HL-60/S4 treated with phorbol 12-myristate 13-acetate at 8.2 ng/mL for 4 days and 3 days (cell line): ENCODE measurements around the gene IMMT.
"Not testable (repeated sequence)": the region's sequence is repeated elsewhere in the genome, so short reads cannot be mapped to it uniquely, and the experiment has no call there.

Source experiments
- in situ Hi-C: fragments of 300-500 bp; cut with MboI; formaldehyde crosslinking; loops from 2 replicates; pipeline ENCODE4 v1.15.0; 2022; ENCODE audit warnings: low sequenced_read_pairs

IMMT gene

GRCh38 chr2:86195055-86195807 lies at the start of gene IMMT:
Gene IMMT, minus strand, starts transcription at chr2:86195462. Its CDS starts 80 bp downstream, at chr2:86195382.
- in situ Hi-C loops = no loop called here

GRCh38 chr2:86244781-86245180 lies 49.5 kb upstream of the IMMT start:
- in situ Hi-C loops = not testable (repeated sequence)

DNA sequence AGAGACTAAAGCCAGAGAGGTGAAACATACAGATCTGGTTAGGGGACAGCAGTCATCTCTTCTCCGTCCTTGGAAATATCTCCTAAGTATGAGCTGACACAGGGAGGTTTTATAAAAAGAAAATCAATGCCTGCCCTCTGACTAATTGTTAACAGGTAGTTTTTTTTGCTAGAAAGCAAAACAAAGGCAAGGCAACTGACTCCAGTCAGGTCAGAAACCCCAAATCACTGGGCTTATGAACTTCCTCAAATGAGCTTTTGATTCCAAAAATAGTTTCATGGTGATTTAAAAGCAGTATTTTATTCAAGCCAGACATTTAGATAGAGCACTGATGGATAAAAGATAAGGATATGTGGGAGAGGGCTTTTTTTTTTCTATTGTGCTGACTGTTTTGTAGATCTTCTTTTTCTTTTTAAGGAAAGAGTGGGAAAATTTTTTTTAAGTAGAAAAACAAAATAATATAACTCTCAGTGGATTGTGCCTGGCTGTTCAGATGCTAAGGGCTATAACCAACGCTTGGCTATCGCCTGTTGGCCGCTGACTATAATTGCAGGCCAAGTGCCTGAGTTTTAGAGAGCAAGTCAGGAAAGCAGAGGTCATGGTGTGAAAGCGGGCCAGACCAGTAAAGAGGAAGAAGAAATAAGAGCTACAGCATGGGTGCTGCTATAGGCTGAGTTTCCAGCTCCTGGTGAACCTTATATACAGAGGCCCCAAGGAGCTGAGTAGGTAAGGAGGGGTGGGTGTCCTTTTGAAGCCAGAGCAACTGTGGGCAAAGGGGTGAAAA lies 48.9 kb upstream of the IMMT start:
- in situ Hi-C loops = no loop called here

DNA sequence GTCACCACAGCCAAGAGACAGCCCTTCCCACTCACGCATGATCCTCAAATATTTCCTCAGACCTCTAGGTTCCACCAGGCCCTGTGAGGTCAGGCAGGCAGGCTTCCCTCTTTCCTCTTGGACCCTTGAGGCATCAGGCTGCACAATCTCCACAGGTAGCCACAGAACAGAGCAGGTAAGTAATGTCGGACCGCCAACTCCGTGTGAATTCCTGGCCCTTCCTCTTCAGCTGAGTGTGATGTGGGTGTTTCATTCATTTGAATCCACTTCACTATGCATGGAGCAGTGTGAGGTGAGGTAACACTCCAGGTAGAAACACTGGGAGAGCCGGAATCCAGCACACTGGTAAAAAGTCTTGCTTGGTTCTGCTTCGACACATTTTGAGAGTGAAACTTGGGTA lies 48.0 kb upstream of the IMMT start:
- in situ Hi-C loops = no loop called here

- in situ Hi-C loops = no loop called here
Measured at GRCh38 chr2:86241611-86242010, 46.3 kb upstream of the IMMT start.

GRCh38 chr2:86240251-86240650 lies 45.0 kb upstream of the IMMT start:
- in situ Hi-C loops = no loop called here

GRCh38 chr2:86239745-86240144 lies 44.5 kb upstream of the IMMT start:
- in situ Hi-C loops = no loop called here

DNA sequence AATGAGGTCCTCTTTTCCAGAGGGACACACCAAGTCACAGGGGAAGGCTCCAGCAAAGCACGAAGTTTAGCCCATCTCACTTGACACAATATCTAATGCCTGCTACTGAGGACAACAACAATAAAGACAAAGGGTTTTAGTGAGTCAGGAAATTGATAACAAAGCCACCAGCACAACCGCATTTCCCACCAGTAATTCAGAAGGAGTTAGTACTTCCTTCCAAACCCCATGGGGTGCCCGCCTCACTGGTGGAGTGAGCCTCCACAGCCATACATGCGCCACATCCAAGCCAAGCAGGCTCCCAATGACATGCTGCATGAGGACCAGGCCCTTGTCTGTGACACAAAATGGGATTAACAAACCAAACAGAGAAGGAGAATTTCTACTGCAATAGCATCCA lies 44.1 kb upstream of the IMMT start:
- in situ Hi-C loops = no loop called here

DNA sequence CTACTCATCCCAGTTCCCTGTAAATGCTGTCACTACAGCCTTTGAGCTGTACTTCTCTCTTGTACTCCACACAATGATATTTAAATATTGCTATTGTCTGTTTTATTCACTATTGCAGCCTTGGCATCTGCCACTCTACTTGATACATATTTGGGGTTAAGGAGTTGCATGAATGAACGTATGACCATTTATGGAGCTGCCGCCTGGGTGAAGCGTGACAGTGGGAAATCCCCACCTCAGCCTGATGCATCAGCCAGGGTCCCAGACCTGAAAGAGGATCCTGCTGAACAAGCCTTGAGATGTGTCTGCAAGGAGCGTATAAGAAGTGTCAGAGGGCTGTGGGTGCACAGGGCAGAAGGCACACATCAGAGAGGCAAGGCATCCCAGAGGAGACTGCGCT lies 43.1 kb upstream of the IMMT start:
- in situ Hi-C loops = no loop called here

DNA sequence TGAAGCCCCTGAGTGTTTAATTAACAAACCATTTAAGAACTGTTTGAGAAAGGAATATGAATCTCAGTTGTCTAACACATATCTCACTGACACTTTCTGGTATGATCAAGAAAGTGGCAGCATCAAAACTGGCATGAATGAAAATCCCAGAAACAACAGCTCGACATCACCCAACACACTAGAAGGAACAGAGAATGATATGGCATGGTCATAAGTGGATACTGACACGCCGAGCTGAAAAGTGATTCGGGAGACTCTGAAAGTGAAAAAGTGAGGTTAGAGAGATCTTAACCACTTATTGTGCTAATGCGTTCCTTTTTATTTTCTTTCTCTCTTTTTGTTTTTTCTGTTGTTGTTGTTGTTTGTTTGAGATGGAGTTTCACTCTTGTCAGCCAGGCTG lies 41.9 kb upstream of the IMMT start:
- in situ Hi-C loops = no loop called here

DNA sequence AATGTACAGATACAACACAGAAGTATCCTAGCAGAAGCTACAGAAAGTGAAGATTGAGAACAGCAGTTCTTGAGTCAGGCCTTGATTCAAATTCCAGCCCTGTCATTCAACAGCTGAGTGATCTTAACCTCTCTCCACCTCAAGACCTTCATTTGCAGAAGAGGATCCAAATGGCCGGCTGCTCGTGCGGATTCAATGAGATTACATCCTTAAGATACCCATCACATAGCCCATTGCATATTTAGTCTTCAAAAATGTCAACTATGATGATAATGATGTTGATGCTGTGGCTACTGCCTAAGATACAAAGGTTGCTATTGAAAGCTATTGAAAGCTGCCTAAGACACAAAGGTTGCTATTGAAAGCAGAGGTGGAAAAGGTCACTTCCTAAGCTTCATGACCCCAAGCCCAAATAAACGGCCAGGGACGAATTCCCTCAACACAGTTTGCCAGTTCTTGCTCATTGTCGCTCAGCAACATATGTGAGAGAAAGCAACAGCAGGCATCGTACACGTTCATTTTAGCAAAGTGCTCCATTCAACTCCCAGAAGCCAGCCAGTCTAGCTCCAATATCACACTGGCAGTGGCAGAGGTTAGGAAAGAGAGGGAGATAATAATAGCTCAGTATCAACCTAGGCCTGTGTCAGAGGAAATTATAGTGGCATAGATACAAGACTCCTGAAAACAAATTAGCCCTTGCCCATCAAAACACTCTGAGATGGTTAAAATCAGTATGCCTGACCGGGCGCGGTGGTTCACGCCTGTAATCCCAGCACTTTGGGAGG lies 40.1 kb upstream of the IMMT start:
- in situ Hi-C loops = no loop called here

GRCh38 chr2:86234563-86235131 lies 39.4 kb upstream of the IMMT start:
- in situ Hi-C loops = no loop called here

DNA sequence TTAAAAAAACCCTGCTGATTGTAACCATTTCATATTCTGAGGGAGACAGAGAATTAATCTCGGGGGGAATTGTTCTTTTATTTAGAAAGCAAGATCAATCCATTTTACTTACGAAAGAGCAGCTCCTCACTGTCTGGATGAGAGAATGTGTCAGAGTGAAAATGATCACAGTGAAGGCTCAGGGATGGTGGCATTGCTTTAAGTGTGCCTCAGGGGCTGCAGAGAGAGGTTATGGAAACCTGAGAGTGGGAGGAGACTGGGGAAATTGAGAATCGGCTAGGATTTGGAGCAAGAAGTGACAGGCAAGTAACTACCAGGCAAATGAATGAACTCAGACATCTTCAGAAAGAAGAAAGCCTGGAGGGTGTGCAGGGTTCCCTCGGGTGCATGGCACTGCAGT lies 38.2 kb upstream of the IMMT start:
- in situ Hi-C loops = no loop called here

DNA sequence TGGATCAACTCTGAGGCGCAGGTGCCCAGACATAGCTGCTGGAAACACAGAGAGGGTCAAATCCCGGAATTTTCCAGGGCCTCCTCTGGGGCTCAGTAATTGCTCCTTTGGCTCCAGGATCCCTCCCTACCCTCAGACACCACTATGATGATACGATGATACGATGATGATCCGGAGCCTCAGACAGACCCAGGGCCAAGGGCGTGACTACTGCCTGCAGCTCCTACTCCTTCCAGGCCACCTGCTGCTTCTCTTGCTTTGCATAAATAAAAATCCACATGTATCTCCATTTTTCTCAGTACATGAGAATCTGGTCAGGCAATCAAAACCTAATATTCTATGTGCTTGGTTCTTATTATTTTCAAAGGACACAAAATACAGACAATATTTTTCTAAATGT lies 37.6 kb upstream of the IMMT start:
- in situ Hi-C loops = no loop called here

DNA sequence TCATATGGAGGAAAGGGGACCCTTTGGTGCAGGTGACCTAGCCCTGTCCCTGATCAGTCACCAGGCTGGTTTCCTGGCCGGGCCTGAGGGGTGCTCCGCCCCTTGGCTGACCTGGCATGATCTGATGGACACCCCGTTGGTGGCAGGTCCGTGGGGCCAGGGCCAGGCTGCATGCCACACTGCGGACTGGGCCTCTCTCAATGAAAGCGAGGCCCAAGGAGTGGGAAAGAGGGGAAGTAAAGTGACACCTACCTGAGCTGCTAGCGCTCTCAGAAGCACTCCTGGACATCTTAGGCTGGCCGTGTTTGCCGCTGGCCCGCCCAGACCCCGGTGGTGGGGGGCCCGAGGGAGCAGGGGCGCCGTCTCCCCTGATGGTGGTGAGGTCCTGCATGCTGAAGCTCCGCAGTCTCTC lies 37.1 kb upstream of the IMMT start:
- in situ Hi-C loops = no loop called here

DNA sequence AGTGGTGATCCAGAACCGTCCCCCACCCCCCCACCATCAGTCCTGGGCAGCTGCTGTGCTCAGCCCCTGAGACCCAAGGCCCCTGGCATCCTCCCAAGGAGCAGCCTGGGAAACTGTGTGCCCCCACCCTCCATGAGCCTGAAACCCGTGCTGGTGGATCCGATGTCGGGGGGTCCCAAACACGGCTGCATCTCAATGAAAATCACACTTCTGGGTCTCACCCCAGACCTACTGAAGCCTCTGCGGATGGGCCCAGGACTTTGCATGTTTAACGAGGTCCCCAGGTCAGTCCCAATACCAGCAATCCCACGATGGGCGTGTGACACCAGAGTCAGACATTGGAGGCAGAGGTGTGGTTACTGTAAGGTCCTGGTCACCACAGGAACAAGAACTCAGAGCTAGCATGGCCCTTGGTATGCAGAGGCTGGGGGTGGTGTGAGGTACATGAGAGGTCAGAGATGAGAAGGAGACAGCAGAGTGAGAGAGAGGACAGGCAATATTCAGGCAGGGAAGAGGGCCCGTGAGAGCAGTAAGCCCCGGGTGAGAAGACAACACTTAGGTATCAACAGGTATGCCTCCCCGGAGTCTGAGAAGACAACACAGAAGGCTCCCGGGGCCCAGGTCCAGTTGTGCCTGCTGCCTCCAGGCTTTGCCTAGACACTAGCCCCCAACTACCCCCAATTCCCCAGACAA lies 36.6 kb upstream of the IMMT start:
- in situ Hi-C loops = no loop called here

- in situ Hi-C loops = no loop called here
Measured at GRCh38 chr2:86230961-86231360, 35.7 kb upstream of the IMMT start.

DNA sequence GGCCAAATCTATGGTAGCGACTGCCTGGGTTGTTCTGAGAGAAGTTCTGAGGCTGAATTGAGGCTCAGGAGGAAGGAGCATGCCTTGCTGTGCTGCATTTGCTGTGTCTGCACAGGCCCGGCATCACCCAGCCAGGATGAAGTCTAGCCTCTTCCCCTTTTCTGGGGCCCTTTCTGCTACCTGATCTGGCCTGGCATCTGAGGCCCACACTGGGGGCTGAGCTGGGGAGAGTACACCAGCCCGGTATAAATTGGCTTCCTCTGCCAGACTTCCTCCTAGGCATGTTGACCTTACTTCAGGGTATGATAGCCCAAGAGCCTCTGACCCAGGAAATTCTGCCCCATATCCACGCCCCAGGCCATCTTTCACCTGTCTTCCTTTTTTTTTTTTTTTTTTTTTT lies 34.0 kb upstream of the IMMT start:
- in situ Hi-C loops = no loop called here

DNA sequence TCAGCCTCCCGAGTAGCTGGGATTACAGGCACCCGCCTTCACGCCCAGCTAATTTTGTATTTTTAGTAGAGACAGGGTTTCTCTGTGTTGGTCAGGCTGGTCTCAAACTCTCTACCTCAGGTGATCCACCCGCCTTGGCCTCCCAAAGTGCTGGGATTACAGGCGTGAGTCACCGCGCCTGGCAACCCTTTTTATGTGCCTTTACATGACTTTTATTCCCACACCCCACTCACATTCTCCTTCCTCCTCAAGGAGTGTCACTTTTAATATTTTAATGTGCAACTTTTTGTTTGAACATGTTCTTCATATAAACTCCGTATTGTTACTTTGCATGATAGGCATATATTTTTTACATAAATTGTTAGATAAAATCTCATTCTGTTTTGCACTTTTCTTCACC lies 33.3 kb upstream of the IMMT start:
- in situ Hi-C loops = not testable (repeated sequence)

GRCh38 chr2:86227685-86228084 lies 32.4 kb upstream of the IMMT start:
- in situ Hi-C loops = no loop called here
